SHP77 (cell line): Measurements from ENCODE around the gene SPANXC.
"Not testable (repeated sequence)": the region's sequence is repeated elsewhere in the genome, so short reads cannot be mapped to it uniquely, and the experiment has no call there.

Experiments used
- DNase-seq, 2 experiments: peaks; one replicate each; lab custom pipeline; 2025; lab: John Stamatoyannopoulos, UW

The SPANXC gene, protein sequence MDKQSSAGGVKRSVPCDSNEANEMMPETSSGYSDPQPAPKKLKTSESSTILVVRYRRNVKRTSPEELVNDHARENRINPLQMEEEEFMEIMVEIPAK

GRCh38 chrX:141242417-141242816, at the start of gene SPANXC:
Gene SPANXC (minus strand): TSS chrX:141242517. CDS start chrX:141242457, 60 bp downstream.
- not testable (repeated sequence) for DNase-seq

GRCh38 chrX:141279476-141279875, 37.2 kb upstream of the SPANXC start:
- no peak for DNase-seq

GRCh38 chrX:141278306-141278705, 36.0 kb upstream of the SPANXC start:
- peak in 1 of 2 experiments; percentile 0 for DNase-seq

GRCh38 chrX:141258080-141258479, 15.8 kb upstream of the SPANXC start:
- DNase-seq = no peak

DNA sequence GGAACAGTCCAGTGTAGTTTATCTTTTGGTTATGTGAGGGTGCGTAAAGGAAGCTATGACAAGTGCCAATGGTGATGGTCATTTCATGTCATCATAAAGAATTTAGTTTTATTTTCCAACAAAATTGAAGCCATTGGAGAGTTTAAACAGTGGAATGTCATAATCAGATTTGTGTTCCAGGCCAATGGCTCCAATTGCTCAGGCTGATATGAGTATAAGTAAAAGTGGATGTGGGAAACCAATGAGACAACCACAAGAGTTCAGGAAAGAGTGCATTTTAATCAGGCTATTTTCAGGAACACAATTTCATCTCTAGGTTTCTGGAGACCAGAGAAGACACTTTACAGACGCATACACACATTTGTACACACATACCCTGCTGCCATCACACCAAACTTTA, 20.7 kb downstream of the SPANXC start:
- no peak for DNase-seq

DNA sequence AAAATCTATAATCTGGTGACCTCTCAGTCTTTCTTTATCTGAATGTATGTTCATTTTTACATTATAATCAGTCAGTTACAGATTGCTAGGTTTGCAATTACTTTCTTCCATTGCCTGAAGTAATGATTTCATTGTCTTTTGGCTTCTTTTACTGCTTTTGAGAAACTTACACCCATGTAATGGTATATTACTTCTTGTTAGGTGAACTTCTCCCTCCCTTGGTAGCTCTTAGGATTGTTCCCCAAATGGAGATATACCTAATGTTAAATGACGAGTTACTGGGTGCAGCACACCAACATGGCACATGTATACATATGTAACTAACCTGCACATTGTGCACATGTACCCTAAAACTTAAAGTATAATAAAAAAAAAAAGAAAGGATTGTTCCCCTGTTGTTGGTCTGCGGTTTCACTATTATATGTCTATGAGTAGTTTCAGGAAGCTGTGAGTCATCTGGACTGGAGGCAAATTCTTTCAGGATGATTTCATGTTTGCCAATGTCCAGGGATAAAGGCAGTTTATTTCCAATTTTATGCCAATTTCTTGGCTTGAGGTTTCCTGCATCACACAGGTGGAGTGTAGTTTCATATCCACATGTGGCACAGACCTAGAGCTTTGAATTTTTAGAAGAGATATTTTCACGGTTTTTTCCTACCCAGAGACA, 21.8 kb downstream of the SPANXC start:
- DNase-seq = no peak

DNA sequence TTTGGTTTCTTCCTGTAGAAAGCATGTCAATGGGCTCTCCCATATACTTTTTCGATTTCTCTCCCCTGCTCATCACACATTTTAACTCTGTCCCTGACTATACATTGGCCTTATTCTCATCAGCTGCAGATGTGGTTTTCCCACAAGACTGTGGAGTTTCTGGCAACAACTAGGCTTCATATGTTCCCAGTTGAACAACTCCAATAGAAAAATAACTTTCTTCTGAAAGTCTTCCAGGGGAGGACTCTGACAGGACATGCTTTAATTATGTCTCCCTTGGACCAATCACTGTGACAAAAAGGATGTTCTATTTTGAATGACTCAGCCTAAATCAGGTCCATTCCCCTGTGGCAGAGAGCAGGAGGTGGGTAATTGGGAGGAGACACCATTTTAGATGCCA, 28.1 kb downstream of the SPANXC start:
- no peak for DNase-seq

GRCh38 chrX:141201962-141202361, 40.4 kb downstream of the SPANXC start:
- DNase-seq = no peak
